PC-9 (cell line): ENCODE data around the gene PSMB3. TPM values are rescaled to one million over a fixed set of nuclear protein-coding genes. Genes with fewer than 3 reads are reported as not detected.

Experiments used
- BruUV-seq: library from RNA; stranded (reverse); fragments of 400-500 nt; replicated peaks from 2 replicates; lab custom pipeline; 2021; lab: Mats Ljungman, UMichigan
- CTCF ChIA-PET: fragments of 300-600 bp; sonication (Branson Sonifier 250); formaldehyde crosslinking; loops from one replicate; lab custom pipeline; 2022; ENCODE audit warnings: antibody characterized with exemption; lab: Charles Lee
- POLR2A ChIA-PET: fragments of 300-600 bp; sonication (Branson Sonifier 250); formaldehyde crosslinking; loops from one replicate; lab custom pipeline; 2022; ENCODE audit warnings: antibody characterized with exemption; ENCODE audit not compliant: unreplicated experiment; lab: Charles Lee
- DNase-seq, 2 experiments: peaks; one replicate each; pipeline versions ENCODE4 v3.0.0 to v3.0.0-alpha.2; 2015 to 2022; ENCODE audit warnings: mixed read lengths in 1 of 2
- H2AFZ ChIP-seq: fragments of 200-600 bp; sonication (generic); 2 replicates; pipeline ENCODE4 v1.8.1; 2017; ENCODE audit warnings: antibody characterized with exemption
- H3F3A ChIP-seq: fragments of 200-600 bp; sonication (generic); 2 replicates; pipeline ENCODE4 v1.8.1; 2017; ENCODE audit warnings: antibody characterized with exemption, mild to moderate bottlenecking, low read depth; ENCODE audit not compliant: insufficient read depth
- H3K27ac ChIP-seq: fragments of 200-600 bp; sonication (generic); 2 replicates; pipeline ENCODE4 v1.6.1; 2016; ENCODE audit warnings: mixed run types
- H3K27me3 ChIP-seq: fragments of 200-600 bp; sonication (generic); 2 replicates; pipeline ENCODE4 v1.6.1; 2016; ENCODE audit warnings: low read depth, mixed run types; ENCODE audit not compliant: insufficient read depth
- H3K36me3 ChIP-seq: fragments of 200-600 bp; sonication (generic); 2 replicates; pipeline ENCODE4 v1.6.1; 2016; ENCODE audit warnings: low read depth, mixed run types
- H3K4me1 ChIP-seq: fragments of 200-600 bp; sonication (generic); replicated peaks from 2 replicates; pipeline ENCODE4 v1.6.1; 2016; ENCODE audit warnings: mixed run types; ENCODE audit not compliant: insufficient read depth
- H3K4me2 ChIP-seq: fragments of 200-600 bp; sonication (generic); 2 replicates; pipeline ENCODE4 v1.6.1; 2017; ENCODE audit warnings: mixed run types
- H3K4me3 ChIP-seq: fragments of 200-600 bp; sonication (generic); 2 replicates; pipeline ENCODE4 v1.6.1; 2016; ENCODE audit warnings: mixed run types
- H3K79me2 ChIP-seq: fragments of 200-600 bp; sonication (generic); 2 replicates; pipeline ENCODE4 v1.6.1; 2017; ENCODE audit warnings: low read depth, mixed run types
- H3K9me2 ChIP-seq: fragments of 200-600 bp; sonication (generic); 2 replicates; pipeline ENCODE4 v1.8.1; 2017; ENCODE audit warnings: mild to moderate bottlenecking; ENCODE audit not compliant: insufficient read depth
- H3K9me3 ChIP-seq: fragments of 200-600 bp; sonication (generic); 2 replicates; pipeline ENCODE4 v1.8.1; 2016; ENCODE audit warnings: low read depth; ENCODE audit not compliant: insufficient read depth
- H4K20me1 ChIP-seq: fragments of 200-600 bp; sonication (generic); 2 replicates; pipeline ENCODE4 v1.8.1; 2017; ENCODE audit not compliant: insufficient read depth
- EZH2 ChIP-seq: fragments of 200-600 bp; sonication (generic); IDR thresholded peaks from 2 replicates; pipeline ENCODE4 v1.8.0; 2017; ENCODE audit warnings: antibody characterized with exemption, low read depth
- intact Hi-C: fragments of 100-400 bp; cut with micrococcal nuclease; formaldehyde crosslinking; loops from one replicate; pipeline ENCODE4 v1.10.0; 2022; ENCODE audit not compliant: unreplicated experiment
- total RNA-seq: library from RNA; stranded (reverse); gene quantifications from 2 replicates; pipeline ENCODE4 v1.2.3, GENCODE V29; 2021
- TF ChIP-seq, protein P1 (sequence below): fragments of 200-600 bp; sonication (generic); conservative IDR thresholded peaks from 2 replicates; pipeline ENCODE4 v1.6.1; 2017; ENCODE audit warnings: mixed run types, antibody characterized with exemption, mild to moderate bottlenecking, moderate library complexity

PSMB3 gene
- total RNA-seq, 1 experiment from 2014 or later = 262 TPM

DNA sequence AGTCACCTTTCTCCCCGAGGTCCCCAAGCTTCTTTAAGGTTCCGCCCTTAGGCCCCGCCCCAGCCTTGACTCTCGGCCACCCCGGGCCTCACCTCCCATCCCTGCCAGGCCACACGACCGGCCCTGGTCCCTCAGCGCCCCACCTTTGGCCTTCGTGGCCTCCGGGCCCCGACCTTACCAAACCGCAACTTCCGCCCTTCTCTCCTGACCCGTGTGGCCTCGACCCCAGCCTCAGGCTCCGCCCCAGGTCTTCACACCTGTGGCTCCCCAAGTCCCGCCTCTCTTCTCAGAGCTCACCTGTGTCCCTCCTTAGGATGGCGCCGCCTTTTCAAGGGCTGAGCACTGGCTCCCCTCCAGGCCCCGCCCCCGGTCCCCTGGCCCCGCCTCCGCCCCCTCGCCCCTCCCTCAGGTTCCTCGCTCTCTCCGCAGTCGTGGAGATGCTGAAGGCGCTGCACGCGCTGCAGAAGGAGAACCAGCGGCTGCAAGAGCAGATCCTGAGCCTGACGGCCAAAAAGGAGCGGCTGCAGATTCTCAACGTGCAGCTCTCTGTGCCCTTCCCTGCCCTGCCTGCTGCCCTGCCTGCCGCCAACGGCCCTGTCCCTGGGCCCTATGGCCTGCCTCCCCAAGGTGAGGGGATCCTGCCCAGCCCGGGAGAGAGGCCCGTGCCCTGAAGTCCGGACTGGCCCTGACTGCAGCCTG is 32.4 kb upstream of the PSMB3 start:
- peaks cover 24% of the 10 kb centered on the region; the same call in 1 of the 2 replicates for H3F3A ChIP-seq
- no peak overlapping the region for H3K27ac ChIP-seq
- no peak for DNase-seq
- no peaks in the 10 kb centered on the region for H3K27me3 ChIP-seq
- BruUV-seq = no TSS peak
- no peak overlapping the region for H3K4me2 ChIP-seq
- POLR2A ChIA-PET = no interaction called here
- no peak overlapping the region for H2AFZ ChIP-seq
- no peaks in the 10 kb centered on the region for H3K9me3 ChIP-seq
- intact Hi-C loops = no loop called here
- no peak overlapping the region for H3K4me3 ChIP-seq
- CTCF ChIA-PET = interaction anchor here (0.6 kb wide), 1 partner anchor 11 kb away, joined by 3 read pairs; no protein-coding TSS in a partner anchor
- TF ChIP-seq, protein P1, sequence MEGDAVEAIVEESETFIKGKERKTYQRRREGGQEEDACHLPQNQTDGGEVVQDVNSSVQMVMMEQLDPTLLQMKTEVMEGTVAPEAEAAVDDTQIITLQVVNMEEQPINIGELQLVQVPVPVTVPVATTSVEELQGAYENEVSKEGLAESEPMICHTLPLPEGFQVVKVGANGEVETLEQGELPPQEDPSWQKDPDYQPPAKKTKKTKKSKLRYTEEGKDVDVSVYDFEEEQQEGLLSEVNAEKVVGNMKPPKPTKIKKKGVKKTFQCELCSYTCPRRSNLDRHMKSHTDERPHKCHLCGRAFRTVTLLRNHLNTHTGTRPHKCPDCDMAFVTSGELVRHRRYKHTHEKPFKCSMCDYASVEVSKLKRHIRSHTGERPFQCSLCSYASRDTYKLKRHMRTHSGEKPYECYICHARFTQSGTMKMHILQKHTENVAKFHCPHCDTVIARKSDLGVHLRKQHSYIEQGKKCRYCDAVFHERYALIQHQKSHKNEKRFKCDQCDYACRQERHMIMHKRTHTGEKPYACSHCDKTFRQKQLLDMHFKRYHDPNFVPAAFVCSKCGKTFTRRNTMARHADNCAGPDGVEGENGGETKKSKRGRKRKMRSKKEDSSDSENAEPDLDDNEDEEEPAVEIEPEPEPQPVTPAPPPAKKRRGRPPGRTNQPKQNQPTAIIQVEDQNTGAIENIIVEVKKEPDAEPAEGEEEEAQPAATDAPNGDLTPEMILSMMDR = no peak
- no peak for TF ChIP-seq EZH2
- H3K4me1 ChIP-seq = no peaks in the 10 kb centered on the region
- peaks cover 11% of the 10 kb centered on the region; the same call in 1 of the 2 replicates for H3K36me3 ChIP-seq
- H4K20me1 ChIP-seq = no peaks in the 10 kb centered on the region; the same call in 1 of the 2 replicates
- no peaks in the 10 kb centered on the region for H3K9me2 ChIP-seq
- no peaks in the 10 kb centered on the region for H3K79me2 ChIP-seq

DNA sequence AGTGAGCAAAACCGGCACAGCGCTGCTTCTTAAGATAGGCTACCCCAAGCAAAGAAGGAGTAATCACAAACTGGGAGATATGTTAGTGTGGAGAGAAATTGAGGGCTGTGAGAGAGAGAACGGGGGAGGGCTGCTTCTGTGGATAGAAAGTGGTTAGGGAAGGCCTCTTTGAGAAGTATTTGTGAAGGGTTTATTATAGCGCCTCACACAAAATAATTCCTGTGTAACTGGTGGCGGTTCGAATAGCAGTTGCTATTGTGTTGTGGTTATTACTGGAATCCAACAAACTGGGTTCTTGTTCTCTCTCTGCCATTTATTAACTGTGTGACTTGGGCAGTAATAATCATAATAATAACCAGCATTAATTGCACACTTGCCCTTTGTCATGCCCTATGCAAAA is 31.6 kb upstream of the PSMB3 start:
- Histone ChIP-seq H3F3A (peaks cover 22% of the 10 kb centered on the region; the same call in 1 of the 2 replicates), H3K27ac (no peak overlapping the region), H3K9me2 (no peaks in the 10 kb centered on the region), H3K4me1 (no peaks in the 10 kb centered on the region), H3K36me3 (peaks cover 11% of the 10 kb centered on the region; the same call in 1 of the 2 replicates), H4K20me1 (no peaks in the 10 kb centered on the region; the same call in 1 of the 2 replicates), H2AFZ (no peak overlapping the region), H3K27me3 (no peaks in the 10 kb centered on the region), H3K79me2 (no peaks in the 10 kb centered on the region), H3K4me2 (no peak overlapping the region), H3K9me3 (no peaks in the 10 kb centered on the region), H3K4me3 (no peak overlapping the region)
- CTCF ChIA-PET = interaction anchor here (0.6 kb wide), 1 partner anchor 10 kb away, joined by 3 read pairs; no protein-coding TSS in a partner anchor
- POLR2A ChIA-PET = no interaction called here
- TF ChIP-seq EZH2 = no peak
- TF ChIP-seq, protein P1 = no peak
- BruUV-seq = no TSS peak
- no peak for DNase-seq
- intact Hi-C loops = no loop called here

DNA sequence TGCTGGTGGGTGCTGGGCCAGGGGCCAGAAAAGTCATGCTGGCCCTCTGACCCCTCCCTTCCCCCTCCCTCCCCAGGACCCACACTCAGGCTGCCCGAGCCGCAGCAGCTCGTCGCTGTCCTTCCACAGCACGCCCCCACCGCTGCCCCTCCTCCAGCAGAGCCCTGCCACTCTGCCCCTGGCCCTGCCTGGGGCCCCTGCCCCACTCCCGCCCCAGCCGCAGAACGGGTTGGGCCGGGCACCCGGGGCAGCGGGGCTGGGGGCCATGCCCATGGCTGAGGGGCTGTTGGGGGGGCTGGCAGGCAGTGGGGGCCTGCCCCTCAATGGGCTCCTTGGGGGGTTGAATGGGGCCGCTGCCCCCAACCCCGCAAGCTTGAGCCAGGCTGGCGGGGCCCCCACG is 30.7 kb upstream of the PSMB3 start:
- Histone ChIP-seq H3K4me1 (no peaks in the 10 kb centered on the region), H4K20me1 (no peaks in the 10 kb centered on the region; the same call in 1 of the 2 replicates), H3K27ac (no peak overlapping the region), H3K4me3 (no peak overlapping the region), H3K9me2 (no peaks in the 10 kb centered on the region), H3K27me3 (no peaks in the 10 kb centered on the region), H2AFZ (no peak overlapping the region), H3K36me3 (peaks cover 11% of the 10 kb centered on the region; the same call in 1 of the 2 replicates), H3K79me2 (no peaks in the 10 kb centered on the region), H3K9me3 (no peaks in the 10 kb centered on the region), H3F3A (peaks cover 20% of the 10 kb centered on the region; the same call in 1 of the 2 replicates), H3K4me2 (no peak overlapping the region)
- TF ChIP-seq, protein P1 = no peak
- TF ChIP-seq EZH2 = no peak
- intact Hi-C loops = no loop called here
- no peak for DNase-seq
- no TSS peak for BruUV-seq
- ChIA-PET CTCF (no interaction called here), POLR2A (no interaction called here)
